Measurements from ENCODE around the gene FAM168B.

- no peak for TF ChIP-seq ZNF274 (IDR thresholded peaks at IDR 0.05; ENCODE audit: low read depth, low read length)
- TF ChIP-seq YY1 (IDR thresholded peaks at IDR 0.05; ENCODE audit: insufficient read depth, insufficient read length) = no peak
- TF ChIP-seq SUZ12 (IDR thresholded peaks at IDR 0.05; ENCODE audit: extremely low read depth, insufficient read depth, insufficient read length) = no peak
Observed at GRCh38 chr2:131036696-131037397, 56.4 kb downstream of the FAM168B start.
